AG08396 (cell line): Measurements from ENCODE around the gene PHPT1.
"Not testable (repeated sequence)": the region's sequence is repeated elsewhere in the genome, so short reads cannot be mapped to it uniquely, and the experiment has no call there.

ENCODE experiments used
- DNase-seq: peaks from one replicate; pipeline ENCODE4 v3.0.0; 2012; ENCODE audit warnings: low spot score, mixed read lengths

PHPT1 gene

DNA sequence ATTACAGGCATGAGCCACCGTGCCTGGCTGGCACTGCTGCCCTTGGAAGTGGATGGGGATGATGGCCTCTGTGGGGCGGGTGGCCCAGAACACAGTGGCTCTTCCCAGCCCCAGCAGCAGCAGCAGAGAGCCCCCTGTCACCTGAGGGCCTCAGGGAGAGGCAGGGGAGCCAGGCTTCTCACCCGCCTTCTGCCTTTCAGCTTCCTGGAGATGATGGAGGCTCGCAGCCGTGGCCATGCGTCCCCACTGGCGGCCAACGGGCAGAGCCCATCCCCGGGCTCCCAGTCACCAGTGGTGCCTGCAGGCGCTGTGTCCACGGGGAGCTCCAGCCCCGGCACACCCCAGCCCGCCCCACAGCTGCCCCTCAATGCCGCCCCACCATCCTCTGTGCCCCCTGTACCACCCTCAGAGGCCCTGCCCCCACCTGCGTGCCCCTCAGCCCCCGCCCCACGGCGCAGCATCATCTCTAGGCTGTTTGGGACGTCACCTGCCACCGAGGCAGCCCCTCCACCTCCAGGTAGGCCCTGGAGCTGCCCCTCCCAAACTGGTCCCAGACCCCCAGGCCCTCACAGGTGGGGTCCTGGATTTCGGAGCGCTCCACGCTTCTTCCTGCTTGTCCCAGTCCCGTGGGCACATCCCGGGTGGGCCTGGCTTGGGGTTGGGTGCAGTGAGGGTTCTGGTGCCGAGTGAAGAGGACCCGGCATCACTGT, 11.9 kb upstream of the PHPT1 start:
- DNase-seq = no peak

DNA sequence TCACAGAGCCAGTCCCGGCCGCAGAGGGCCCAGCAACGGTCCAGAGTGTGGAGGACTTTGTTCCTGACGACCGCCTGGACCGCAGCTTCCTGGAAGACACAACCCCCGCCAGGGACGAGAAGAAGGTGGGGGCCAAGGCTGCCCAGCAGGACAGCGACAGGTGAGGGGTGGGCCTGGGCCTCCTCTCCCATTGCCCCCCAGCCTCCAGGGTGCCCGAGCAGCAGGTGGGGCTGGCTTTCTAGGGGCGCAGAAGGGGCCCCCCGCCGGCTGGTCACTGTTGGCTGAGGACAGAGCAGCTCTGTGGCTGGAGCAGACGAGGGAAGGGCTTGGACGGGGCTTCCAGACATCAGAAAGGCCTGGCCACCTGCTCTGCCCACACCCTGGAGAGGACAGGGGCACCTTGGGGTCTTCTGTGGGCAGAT, 11.3 kb upstream of the PHPT1 start:
- DNase-seq = not testable (repeated sequence)

DNA sequence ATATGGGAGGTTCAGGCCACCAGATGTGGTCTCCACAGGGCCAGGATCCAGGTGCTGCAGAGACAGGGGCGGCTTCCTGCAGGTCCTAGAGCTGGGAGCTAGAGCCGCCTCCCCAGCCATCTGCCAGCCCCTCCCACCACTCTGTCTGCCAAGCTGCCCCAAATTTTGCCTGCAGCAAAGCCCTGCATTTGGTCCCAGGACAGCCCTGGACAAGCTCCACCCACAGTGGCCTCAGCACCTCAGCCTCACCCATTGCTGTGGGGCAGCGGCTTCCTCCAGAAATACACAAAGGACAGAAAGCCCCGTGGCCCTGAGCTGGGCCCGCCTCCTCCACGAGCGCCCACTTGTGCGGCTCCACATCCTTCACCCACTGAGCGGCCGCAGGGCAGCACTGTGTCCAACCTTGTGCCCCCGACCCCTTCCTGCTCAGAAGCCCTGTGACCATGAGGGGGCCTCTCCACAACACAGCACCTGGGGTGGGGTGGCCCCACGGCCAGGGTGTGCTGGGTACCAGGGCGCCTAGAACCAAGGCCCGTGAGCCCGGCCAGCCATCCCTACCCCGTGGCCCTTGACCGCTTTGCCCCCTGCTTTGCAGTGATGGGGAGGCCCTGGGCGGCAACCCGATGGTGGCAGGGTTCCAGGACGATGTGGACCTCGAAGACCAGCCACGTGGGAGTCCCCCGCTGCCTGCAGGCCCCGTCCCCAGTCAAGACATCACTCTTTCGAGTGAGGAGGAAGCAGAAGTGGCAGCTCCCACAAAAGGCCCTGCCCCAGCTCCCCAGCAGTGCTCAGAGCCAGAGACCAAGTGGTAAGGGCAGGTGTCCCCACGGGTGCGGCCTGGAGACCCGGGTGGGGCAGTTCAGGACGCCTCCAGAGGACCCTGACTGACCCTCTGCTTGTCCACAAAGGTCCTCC, 10.6 kb upstream of the PHPT1 start:
- DNase-seq = no peak

DNA sequence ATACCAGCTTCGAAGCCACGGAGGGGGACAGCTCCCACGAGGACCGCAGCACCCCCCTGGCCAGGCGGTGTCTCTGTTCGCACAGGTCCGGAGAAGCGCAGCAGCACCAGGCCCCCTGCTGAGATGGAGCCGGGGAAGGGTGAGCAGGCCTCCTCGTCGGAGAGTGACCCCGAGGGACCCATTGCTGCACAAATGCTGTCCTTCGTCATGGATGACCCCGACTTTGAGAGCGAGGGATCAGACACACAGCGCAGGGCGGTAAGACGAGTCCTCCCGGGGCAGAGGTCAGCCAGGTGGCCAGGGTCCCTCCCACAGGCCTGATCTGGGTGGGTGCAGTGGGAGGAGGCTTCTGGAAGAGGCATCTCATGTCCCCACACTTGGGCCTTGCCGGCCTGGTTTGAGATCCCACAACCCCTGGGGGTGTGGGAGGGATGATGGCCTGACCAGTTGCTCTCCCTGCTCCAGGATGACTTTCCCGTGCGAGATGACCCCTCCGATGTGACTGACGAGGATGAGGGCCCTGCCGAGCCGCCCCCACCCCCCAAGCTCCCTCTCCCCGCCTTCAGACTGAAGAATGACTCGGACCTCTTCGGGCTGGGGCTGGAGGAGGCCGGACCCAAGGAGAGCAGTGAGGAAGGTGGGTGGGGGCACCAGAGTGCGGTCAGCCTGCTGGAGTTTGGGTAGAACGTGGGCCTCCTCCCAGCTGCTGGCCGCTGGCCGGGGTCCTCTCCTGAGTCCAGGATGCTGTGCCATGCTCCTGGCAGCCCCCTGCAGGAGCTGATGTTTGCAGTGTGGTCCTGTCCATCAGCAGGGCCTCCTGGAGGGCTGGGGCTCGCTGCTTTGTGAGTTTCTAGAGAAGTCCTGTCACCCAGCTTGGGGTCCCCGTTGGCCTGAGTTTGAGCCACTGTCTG, 9.7 kb upstream of the PHPT1 start:
- DNase-seq = no peak

DNA sequence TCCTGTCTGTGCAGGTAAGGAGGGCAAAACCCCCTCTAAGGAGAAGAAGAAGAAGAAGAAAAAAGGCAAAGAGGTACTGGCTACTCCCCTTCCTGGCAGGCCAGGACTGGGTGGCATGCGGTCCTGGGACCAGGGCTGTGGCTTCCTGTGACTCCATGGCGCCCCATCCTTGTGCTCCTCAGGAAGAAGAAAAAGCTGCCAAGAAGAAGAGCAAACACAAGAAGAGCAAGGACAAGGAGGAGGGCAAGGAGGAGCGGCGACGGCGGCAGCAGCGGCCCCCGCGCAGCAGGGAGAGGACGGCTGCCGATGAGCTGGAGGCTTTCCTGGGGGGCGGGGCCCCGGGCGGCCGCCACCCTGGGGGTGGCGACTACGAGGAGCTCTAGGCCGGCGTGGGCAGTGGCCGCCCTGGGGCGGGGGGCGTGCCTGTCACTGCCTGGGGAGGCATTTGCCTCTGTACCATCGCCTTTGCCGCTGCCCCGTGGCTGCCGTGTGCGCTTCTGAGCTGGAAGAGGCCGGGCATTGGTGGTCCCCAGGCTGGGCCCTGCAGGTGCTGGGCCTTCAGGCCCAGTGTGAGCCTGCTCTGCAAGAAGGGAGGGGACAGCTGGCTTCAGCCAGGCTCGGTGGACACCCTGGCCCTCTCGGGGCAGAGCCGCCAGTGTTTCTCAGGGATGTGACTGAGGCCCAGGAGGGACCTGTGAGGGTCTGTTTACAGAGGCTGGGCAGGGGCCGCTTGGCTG, 8.9 kb upstream of the PHPT1 start:
- DNase-seq = no peak

DNA sequence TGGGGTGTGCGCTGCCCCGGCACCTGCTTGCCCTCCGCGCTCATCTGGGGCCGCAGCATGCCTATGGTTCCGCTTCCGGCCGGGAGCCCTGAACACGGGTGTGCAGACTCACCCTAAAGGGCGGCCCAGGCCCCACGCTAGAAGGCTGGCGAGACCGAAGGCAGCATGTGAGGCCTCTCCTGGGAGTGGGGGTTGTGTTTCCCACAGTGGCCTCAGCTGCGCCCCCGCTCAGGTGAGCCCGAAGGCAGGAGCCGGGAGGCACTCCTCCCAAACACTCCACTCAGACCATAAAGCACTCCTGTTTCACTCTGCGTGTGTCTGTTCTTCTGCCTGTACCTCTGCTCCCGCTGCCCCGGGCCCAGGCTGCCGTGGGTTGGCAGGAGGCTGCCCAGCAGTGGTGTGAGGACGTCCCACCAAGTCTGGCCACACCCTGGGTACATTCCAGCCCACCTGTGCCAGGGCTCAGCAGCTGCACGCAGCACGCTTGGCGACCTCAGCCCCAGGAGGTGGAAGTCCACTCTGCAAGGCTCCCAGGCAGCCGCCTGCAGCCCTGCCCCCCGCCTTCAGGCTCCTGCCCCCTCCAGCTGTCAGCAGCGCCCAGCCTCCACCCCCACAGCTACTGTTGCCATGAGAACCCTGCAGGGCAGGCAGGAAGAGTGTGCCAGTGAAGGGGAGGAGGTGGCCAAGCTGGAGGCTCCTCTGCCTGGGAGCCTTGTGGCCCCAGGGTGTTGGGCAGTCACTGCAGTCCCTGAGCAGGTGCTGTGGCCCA, 8.1 kb upstream of the PHPT1 start:
- peak; percentile 74 for DNase-seq

DNA sequence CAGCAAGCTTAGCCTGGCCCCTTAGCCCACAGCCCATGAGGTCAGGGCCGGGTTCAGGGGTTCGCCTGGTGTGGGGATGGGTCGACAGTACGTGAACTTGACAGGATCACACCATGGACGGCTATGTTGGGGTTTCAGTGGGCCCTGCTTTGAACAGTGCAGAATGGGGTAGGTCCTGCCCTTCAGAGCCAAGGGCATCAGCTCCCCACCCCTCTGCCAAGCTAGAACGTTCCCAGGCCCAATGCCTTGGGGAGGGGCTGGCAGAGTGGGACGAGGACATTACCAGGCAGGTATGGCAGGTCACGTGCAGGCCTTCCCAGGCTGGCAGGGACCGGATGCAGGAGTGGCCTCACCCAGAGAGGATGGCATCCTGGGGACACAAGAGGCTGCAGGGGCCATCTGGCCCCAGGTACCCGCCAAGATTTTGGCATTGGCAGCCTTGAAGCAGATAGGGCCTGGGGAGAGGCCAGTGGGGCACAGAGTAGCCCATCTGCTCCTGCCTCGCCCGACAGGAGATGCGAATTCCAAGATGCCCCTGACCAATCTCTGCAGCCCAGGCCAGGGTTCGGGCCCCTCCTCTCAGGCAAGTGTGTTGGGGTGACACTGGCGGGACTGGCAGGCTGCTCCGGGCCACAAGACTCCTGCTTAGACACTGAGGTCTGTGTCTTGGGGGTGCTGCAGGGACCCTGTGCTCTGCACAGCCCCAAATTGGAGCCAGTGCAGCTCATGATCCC, 7.4 kb upstream of the PHPT1 start:
- not testable (repeated sequence) for DNase-seq

DNA sequence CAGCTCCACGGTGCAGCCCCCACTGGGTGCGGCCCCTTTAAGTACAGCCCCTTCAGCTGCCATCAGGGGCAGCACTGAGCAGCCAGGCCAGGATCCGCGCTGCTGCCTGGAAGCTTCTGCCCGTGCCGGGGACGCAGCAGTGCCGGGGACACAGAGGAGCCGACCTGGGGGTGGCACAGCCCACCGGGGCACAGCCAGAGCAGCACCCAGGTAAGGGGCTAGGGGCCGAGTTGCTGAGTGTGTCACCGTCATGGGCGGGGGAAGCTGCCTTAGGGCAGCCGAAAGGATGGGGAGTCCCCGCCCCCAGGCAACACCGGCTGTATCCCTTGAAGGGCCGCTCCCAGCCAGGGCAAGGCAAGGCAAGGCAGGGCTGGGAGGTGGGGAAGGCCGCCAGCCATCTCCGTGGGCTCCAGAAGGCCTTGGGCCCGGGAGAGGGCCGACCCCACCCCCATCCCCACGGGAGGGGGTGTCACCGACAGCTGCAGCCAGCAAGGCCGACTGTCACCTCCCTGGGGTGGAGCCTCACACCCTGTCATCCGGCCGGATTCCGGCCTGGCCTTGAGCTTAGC, 6.7 kb upstream of the PHPT1 start, which contains the start of gene AJM1:
Gene AJM1, plus strand, starts transcription at position 99 of the 569 bp plus-strand sequence. CDS start 1,937 bp downstream, outside the sequence.
- DNase-seq = peak; percentile 88

DNA sequence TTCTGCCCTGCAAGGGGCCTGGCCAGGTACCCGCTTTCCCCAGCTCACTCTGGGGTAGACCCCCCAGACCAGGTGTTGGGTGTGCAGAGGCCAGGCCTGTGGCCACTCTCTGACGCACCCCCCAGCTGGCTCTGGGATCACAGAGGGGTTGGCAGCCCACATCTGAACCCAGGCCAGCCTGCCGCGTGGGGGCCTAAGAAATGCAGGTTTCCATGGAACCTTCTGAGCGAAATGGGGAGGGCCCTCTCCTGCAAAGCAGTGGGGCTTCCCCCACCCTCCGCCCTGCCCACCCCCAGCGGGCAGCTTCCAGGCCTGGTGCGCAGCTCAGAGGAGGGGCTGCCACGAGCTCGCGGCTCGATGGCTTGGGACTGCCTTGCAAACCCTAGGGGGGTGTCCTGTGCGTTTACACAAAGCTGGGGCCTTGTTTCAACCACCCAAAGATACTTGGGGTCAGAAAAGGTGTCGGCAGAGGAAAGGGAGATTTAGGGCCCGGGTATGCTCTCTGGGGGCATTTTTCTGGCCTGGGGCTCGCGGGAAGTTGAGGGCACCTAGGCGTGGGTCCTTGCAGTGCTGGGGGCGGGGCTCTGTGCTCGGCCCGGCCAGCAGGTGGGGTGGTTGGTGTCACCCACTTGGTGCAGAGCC, 5.9 kb upstream of the PHPT1 start:
- not testable (repeated sequence) for DNase-seq

DNA sequence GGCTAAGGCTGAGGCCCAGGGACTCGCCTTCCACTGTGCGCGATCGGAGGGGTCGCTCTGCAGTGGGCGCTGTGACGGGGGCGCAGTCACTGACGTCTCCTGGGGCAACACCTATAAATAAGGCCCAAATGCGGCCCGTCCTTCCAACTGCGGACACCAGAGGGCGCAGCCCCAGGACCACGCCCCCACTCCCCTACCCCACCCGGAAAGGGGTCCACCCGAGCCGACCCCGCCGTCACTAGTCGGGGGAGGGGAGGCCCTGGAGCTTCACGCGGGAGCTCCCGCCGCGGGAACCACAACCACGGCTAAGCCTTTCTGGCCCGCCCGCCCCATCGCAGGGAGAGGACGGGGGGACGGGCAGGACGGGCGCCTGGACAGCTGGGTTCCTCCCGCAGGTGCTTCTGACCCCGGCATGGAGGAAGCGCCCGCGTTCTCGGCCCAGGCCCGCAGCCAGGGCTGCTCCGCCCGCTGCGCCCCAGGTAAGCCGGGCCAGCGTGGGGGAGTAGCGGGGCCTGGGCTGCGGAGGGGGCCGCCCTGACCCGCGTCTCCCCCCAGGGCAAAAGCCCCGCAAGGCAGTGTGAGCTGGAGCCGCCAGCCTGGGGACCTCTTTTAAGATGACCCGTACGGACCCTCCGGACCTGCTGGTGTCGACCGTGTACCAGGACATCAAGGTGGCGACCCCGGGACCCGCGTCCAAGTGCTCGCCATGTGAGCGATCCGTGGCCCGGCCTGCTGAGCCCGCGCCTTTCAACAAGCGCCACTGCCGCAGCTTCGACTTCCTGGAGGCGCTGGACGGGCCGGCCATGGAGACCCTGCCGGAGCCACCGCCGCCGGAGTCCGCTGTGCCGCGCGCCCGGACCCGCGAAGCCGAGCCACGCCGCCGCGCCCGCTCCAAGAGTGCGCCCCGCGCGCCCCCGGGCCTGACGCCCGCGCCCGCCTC, 5.1 kb upstream of the PHPT1 start:
- not testable (repeated sequence) for DNase-seq

DNA sequence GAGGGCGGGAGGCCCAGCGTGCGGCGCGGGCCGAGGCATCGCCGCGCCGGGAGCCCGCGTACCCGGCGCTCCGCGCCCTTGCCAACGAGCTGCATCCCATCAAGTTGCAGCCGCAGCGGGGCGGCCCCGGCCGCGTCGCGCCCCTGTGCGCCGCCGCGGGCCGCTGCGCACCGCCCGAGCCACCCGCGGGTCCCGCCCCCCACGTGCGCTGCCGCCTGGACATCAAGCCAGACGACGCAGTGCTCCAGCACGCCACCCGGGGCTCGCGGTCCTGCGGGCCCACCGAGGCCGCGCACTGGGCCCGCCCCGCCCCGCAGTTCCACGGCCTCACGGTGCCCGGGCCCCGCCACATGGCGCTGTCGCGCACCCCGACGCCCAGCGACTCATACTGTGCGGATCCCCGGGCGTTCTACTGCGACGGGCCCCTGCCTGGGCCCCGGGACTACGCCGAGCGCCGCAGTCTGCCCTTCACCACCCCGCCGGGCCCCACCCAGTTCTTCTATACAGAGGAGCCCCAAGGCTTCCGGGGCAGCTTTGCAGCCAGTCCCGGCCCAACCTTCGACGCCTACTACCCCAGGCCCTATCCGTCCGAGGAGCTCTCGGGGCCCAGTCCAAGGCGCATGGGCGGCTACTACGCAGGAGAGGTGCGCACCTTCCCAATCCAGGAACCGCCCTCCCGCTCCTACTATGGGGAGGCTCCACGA, 4.3 kb upstream of the PHPT1 start:
- no peak for DNase-seq

DNA sequence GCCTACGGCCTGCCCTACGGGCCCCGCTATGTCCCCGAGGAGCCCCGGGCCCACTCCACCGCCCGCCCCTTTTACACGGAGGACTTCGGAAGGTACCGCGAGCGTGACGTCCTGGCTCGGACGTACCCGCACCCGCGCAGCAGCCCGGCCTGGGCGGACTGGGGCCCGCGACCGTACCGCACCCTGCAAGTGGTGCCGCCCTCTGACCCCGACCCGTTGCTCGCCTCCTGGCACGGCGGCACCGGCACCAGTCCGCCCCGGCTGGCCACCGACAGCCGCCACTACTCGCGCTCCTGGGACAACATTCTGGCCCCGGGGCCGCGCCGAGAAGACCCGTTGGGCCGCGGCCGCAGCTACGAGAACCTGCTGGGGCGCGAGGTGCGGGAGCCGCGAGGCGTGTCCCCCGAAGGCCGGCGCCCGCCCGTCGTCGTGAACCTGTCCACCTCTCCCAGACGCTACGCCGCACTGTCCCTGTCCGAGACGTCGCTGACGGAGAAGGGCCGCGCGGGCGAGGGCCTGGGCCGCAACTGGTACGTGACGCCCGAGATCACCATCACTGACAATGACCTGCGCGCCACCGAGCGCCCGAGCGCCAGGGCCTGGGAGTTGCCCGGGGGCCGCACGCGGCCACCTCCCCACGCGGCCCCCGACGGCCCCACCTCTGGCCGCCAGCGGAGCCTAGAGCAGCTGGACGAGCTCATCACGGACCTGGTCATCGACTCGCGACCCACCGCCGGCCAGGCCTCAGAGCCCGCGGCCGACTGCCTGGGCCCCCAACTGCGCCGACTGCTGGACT, 3.5 kb upstream of the PHPT1 start:
- DNase-seq = no peak

DNA sequence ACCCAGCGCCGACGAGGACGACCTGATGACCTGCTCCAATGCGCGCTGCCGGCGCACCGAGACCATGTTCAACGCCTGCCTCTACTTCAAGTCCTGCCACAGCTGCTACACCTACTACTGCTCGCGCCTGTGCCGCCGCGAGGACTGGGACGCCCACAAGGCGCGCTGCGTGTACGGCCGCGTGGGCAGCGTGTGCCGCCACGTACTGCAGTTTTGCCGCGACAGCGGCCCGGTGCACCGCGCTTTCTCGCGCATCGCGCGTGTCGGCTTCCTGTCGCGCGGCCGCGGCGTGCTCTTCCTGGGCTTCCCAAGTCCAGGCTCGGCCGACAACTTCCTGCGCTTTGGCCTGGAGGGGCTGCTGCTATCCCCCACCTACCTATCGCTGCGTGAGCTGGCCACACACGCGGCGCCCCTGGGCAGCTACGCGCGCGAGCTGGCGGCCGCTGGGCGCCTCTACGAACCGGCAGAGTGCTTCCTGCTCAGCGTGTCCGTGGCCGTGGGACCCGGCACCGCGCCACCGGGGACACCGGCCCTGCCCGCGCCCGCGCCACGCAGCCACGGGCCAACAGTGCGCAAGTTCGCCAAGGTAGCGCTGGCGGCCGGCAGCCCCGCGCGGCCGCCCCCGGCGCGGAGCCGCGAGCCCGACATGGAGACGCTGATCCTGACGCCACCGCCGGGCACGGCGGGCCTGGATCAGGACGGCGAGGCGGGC, 2.7 kb upstream of the PHPT1 start:
- DNase-seq = no peak

DNA sequence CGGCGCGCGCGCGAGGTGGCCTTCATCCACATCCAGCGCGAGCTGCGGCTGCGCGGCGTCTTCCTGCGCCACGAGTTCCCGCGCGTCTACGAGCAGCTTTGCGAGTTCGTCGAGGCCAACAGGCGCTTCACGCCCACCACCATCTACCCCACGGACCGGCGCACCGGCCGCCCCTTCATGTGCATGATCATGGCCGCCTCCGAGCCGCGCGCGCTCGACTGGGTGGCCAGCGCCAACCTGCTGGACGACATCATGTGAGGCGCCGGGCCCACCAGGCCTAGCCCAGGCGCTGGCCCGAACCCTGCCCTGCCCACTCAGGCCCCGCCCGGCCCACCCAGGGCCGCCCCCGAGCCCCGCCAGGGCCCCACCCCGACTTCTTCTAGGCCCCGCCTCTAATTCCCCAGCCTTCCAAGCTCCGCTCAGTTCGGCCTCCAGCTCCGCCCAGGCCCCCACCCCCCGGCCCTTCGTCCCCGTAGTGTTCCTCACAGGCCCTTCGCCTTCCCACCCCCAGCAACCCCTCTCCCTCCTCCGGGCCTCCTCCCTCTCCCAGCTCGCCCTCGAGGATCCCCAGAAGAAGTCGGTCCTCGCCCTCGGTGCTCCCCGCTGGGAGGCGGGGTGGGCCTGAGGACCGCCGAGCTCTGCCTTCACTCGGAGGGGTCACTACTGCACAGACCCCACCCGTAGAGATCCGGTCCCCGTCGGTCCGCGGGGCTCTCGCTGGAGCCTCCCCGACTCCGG, 2.0 kb upstream of the PHPT1 start:
- DNase-seq = no peak

DNA sequence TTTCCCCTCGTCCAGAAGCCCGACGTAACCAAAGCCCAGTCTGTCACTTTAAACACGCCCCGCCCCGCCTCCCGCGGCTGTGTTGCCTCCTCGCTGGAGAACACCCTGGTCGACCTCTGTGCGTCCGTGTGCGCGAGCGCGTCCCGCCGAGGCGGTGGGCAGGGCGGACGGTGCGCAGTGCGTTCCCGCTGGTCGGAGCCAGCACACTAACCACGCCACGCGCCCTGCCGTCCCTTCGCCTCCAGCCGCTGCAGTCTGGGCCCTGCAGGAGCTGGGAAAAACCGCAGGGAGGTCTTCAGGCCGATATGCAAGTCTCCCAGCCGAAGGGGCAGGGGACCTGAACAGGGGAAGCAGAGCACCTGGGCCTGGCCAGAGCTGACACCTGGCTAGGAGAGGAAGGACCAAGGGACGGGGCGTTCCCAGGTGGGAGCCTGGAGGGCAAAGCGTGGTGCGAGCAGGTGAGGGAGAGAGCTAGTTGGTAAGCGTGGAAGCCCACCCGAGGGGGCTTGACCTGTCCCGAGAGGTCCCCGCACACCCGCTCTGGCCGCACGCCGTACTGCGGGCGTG, 1.3 kb upstream of the PHPT1 start:
- DNase-seq = peak; percentile 83
